GM04504 (cell line): Measurements from ENCODE around the gene CMA1.

Experiments
- DNase-seq: peaks from one replicate; pipeline ENCODE4 v3.0.0-alpha.2; 2012; ENCODE audit warnings: low read depth

Gene CMA1

DNA sequence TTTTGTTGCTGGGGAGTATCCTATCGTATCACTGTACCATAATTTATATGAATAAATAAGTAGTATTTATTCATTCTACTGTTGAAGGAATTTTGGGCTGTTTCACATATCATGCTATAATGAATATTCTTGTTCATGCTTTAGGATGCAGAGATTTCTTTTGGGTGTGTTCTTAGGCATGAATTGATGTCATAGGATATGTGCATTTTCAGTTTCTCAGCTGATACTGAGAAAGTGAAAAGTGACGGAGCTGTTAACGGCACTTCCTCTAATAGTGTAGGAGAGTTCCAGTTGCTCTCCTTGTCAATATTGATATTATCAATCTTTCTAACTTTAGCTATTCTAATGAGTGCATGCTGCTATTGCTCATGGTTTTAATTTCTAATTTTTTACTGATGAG is 42.3 kb downstream of the CMA1 start:
- no peak for DNase-seq

- DNase-seq: no peak
Observed at GRCh38 chr14:24465368-24465767, 42.7 kb downstream of the CMA1 start.

GRCh38 chr14:24463884-24464785 is 43.9 kb downstream of the CMA1 start:
- DNase-seq: no peak

- no peak for DNase-seq
Observed at GRCh38 chr14:24463017-24463883, 44.8 kb downstream of the CMA1 start.

DNA sequence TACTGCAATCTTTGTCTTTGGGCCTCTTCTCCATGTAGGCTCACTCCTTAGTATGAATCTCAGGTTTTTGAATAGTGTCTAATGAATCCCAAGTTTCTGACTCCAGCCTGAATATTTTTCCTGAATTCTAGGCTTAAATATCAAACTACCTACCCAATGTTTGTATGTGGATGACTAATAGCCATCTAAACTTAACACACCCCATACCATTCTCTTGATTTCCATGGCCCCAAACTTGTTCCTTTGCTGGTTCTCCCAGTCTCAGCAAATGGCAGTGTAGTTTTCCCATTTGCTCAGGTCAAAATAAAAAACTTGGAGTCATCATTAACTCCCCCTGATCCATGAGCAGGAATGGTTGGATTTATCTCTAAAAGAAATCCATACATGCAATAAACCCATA is 46.7 kb downstream of the CMA1 start:
- DNase-seq: no peak

DNA sequence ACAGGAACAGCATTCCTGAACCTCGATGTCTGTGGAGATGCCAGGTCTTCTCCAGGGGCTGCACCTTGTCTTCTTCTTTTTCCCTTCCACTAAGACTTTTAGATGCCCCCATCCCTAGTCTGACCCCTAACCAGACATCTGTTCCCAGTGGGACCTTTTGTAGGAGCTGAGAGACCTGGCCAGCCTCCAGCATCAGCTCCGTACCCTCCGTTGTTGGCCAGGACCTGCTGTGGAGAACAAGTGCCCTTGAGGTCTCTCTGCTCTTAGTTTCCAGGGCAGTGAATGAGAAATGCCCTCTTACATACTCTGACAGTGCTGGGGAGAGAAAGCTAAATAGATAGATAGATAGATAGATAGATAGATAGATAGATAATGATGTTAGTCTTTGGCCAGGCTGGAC is 48.7 kb downstream of the CMA1 start:
- DNase-seq: no peak

DNA sequence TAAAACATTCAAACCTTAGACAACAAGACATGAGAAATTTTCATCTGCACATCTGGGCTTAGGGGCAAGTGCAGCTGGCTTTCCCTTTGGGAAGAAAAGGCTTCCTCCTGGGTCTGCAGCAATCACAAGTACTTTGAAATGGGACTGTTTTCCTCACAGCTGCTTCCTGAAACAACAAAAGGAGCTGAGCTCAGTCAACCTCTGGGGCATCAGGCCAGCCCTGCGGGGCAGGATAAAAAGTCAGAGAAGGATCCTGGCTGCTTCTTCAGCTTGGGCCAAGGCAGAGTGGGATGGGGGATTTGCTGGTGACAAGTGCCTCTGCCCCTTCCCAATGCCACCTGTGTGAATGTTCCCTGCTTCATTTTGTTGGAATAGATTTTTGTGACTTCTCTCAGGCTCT is 49.3 kb downstream of the CMA1 start:
- no peak for DNase-seq

DNA sequence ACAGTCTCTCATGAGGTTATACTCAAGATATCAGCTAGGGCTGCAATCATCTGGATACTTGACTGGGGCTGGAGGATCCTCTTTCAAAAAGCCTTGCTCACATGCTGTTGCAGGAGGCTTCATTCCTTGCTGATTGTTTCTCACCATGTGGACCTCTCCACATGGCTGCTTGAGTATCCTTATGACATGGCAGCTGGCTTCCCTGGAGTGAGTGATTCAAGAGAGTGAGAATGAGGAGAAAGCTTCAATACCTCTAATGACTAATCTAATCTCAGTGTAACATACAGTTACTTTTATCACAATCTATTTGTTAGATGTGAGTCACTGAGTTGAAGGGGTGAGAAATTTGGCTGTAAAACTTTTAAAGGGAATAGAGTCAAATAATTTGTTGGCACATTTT is 51.1 kb downstream of the CMA1 start:
- no peak for DNase-seq
